Neural crest cell (in vitro differentiated cells): ENCODE data around the gene ZSWIM6. TPM values are rescaled to one million over a fixed set of nuclear protein-coding genes. Genes with fewer than 3 reads are reported as not detected.

ENCODE experiments used
- DNase-seq: peaks from one replicate; pipeline ENCODE4 v3.0.0; 2021; ENCODE audit warnings: low read depth, mixed read lengths, low spot score
- H3K27ac Mint-ChIP-seq: one replicate; pipeline ENCODE4 v1.8.0; 2021; ENCODE audit warnings: mild to moderate bottlenecking, mixed read lengths; ENCODE audit not compliant: unreplicated experiment
- H3K27me3 Mint-ChIP-seq: 2 replicates; pipeline ENCODE4 v1.8.0; 2021; ENCODE audit warnings: low read depth, mild to moderate bottlenecking, mixed read lengths
- H3K36me3 Mint-ChIP-seq: 2 replicates; pipeline ENCODE4 v1.8.0; 2021; ENCODE audit warnings: low read depth, mild to moderate bottlenecking, mixed read lengths
- H3K4me1 Mint-ChIP-seq: 2 replicates; pipeline ENCODE4 v1.8.0; 2021; ENCODE audit warnings: mixed read lengths
- H3K4me3 Mint-ChIP-seq: one replicate; pipeline ENCODE4 v1.8.0; 2021; ENCODE audit warnings: mild to moderate bottlenecking, mixed read lengths
- H3K9me3 Mint-ChIP-seq: 2 replicates; pipeline ENCODE4 v1.8.0; 2021; ENCODE audit warnings: mixed read lengths
- CTCF ChIP-seq: fragments of 200-600 bp; sonication (generic); conservative IDR thresholded peaks from 2 replicates; pipeline ENCODE4 v1.5.0; 2021; ENCODE audit warnings: antibody characterized with exemption, mild to moderate bottlenecking
- total RNA-seq: library from RNA; stranded (reverse); gene quantifications from 2 replicates; pipeline ENCODE4 v1.2.1, GENCODE V29; 2021

Gene ZSWIM6
- total RNA-seq, 1 donor from 2014 or later: 33.8 TPM

GRCh38 chr5:61307191-61307590 lies 24.9 kb upstream of the ZSWIM6 start:
- Mint-ChIP-seq H3K27me3 (no peaks in the 10 kb centered on the region), H3K9me3 (no peaks in the 10 kb centered on the region), H3K27ac (no peak overlapping the region), H3K36me3 (no peaks in the 10 kb centered on the region), H3K4me3 (no peak overlapping the region), H3K4me1 (no peaks in the 10 kb centered on the region)
- DNase-seq: no peak
- no peak for TF ChIP-seq CTCF

GRCh38 chr5:61307611-61308010 lies 24.4 kb upstream of the ZSWIM6 start:
- no peaks in the 10 kb centered on the region for H3K4me1 Mint-ChIP-seq
- no peaks in the 10 kb centered on the region for H3K27me3 Mint-ChIP-seq
- no peak for TF ChIP-seq CTCF
- no peaks in the 10 kb centered on the region for H3K36me3 Mint-ChIP-seq
- no peaks in the 10 kb centered on the region for H3K9me3 Mint-ChIP-seq
- H3K4me3 Mint-ChIP-seq: no peak overlapping the region
- DNase-seq: no peak
- H3K27ac Mint-ChIP-seq: no peak overlapping the region

GRCh38 chr5:61308712-61309111 lies 23.3 kb upstream of the ZSWIM6 start:
- no peaks in the 10 kb centered on the region for H3K27me3 Mint-ChIP-seq
- no peak for TF ChIP-seq CTCF
- no peak for DNase-seq
- H3K4me1 Mint-ChIP-seq: no peaks in the 10 kb centered on the region
- no peaks in the 10 kb centered on the region for H3K36me3 Mint-ChIP-seq
- no peak overlapping the region for H3K27ac Mint-ChIP-seq
- no peaks in the 10 kb centered on the region for H3K9me3 Mint-ChIP-seq
- no peak overlapping the region for H3K4me3 Mint-ChIP-seq

- no peak overlapping the region for H3K27ac Mint-ChIP-seq
- no peaks in the 10 kb centered on the region for H3K9me3 Mint-ChIP-seq
- H3K4me3 Mint-ChIP-seq: no peak overlapping the region
- H3K36me3 Mint-ChIP-seq: no peaks in the 10 kb centered on the region
- H3K4me1 Mint-ChIP-seq: no peaks in the 10 kb centered on the region
- no peak for TF ChIP-seq CTCF
- no peak for DNase-seq
- H3K27me3 Mint-ChIP-seq: no peaks in the 10 kb centered on the region
These were observed 22.9 kb upstream of the ZSWIM6 start for GRCh38 chr5:61309115-61309514.

- Mint-ChIP-seq H3K4me3 (no peak overlapping the region), H3K36me3 (no peaks in the 10 kb centered on the region), H3K27me3 (no peaks in the 10 kb centered on the region), H3K27ac (no peak overlapping the region), H3K9me3 (no peaks in the 10 kb centered on the region), H3K4me1 (no peaks in the 10 kb centered on the region)
- DNase-seq: no peak
- TF ChIP-seq CTCF: no peak
These were observed 20.9 kb upstream of the ZSWIM6 start for GRCh38 chr5:61311056-61311610.
